ENCODE data around the gene FAM169A. TPM values are rescaled to one million over a fixed set of nuclear protein-coding genes. Genes with fewer than 3 reads are reported as not detected.

FAM169A gene
- total and polyA plus RNA-seq, 5 donors = 1.9 to 8.9 (median 7.7) TPM

- Histone ChIP-seq H3K4me3 (ENCODE audit: low read length) (no peak overlapping the region), H3K27me3 (ENCODE audit: control insufficient read depth, insufficient read depth) (no peaks in the 10 kb centered on the region), H3K27ac (ENCODE audit: low read length) (no peak overlapping the region), H3K9me3 (ENCODE audit: control insufficient read depth, low read length) (no peaks in the 10 kb centered on the region), H3K4me1 (ENCODE audit: control insufficient read depth, insufficient read depth, low read length) (no peaks in the 10 kb centered on the region)
- 86% methylated on average over 6 of the region's 6 CpGs for WGBS
- intact Hi-C loops (cut with DNase I) = no loop called here
- ATAC-seq = no peak
- DNase-seq = no peak
These were observed 27.0 kb downstream of the FAM169A start for GRCh38 chr5:74839229-74839628.

DNA sequence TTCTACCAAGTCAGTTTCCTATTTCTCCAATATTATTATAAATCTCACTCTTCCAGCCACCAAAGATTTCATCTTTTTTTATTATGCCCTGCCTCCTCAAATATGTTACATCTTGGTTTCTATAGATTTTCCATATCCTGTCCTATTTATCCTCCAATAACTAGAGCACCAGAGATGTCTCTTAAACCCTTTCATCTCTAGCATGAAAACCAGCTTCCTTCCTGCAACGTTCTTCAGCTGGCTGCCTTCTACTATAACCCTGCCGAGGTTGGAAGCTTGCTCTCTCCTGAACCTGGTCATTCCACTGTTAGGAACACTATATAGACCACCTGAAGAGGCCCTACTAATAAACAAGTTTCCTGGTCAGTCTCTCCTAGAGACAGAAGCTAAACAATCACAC, 27.9 kb downstream of the FAM169A start:
- no peaks in the 10 kb centered on the region for H3K27me3 ChIP-seq (ENCODE audit: control insufficient read depth, insufficient read depth)
- intact Hi-C loops (cut with DNase I) = no loop called here
- WGBS = 68% methylated on average over 2 of the region's 2 CpGs
- no peak for DNase-seq
- no peak overlapping the region for H3K4me3 ChIP-seq (ENCODE audit: low read length)
- ATAC-seq = no peak
- no peaks in the 10 kb centered on the region for H3K4me1 ChIP-seq (ENCODE audit: control insufficient read depth, insufficient read depth, low read length)
- H3K9me3 ChIP-seq (ENCODE audit: control insufficient read depth, low read length) = no peaks in the 10 kb centered on the region
- H3K27ac ChIP-seq (ENCODE audit: low read length) = no peak overlapping the region

DNA sequence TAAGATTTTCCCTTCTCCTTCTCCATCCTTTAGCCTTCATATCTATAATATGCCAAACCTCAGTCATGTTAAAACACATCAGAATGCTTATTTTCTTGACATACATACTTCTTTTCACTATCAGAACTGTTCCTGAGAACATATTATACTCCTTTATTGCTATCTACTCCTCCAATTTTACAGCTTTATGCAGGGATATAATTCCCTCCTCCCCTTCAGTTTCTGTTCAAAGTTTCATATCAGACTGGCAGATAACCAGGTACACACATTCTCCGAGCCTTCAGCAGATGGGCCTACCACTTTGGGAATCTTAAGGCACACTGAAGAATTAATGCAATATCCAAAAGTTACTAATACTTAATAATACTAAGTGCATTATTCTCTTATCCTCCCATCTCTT, 29.1 kb downstream of the FAM169A start:
- DNase-seq (no peak), ATAC-seq (no peak)
- no peaks in the 10 kb centered on the region for H3K4me1 ChIP-seq (ENCODE audit: control insufficient read depth, insufficient read depth, low read length)
- no peaks in the 10 kb centered on the region for H3K9me3 ChIP-seq (ENCODE audit: control insufficient read depth, low read length)
- intact Hi-C loops (cut with DNase I) = no loop called here
- H3K27ac ChIP-seq (ENCODE audit: low read length) = no peak overlapping the region
- no peaks in the 10 kb centered on the region for H3K27me3 ChIP-seq (ENCODE audit: control insufficient read depth, insufficient read depth)
- no peak overlapping the region for H3K4me3 ChIP-seq (ENCODE audit: low read length)
- 72% methylated on average over 1 of the region's 1 CpG for WGBS

DNA sequence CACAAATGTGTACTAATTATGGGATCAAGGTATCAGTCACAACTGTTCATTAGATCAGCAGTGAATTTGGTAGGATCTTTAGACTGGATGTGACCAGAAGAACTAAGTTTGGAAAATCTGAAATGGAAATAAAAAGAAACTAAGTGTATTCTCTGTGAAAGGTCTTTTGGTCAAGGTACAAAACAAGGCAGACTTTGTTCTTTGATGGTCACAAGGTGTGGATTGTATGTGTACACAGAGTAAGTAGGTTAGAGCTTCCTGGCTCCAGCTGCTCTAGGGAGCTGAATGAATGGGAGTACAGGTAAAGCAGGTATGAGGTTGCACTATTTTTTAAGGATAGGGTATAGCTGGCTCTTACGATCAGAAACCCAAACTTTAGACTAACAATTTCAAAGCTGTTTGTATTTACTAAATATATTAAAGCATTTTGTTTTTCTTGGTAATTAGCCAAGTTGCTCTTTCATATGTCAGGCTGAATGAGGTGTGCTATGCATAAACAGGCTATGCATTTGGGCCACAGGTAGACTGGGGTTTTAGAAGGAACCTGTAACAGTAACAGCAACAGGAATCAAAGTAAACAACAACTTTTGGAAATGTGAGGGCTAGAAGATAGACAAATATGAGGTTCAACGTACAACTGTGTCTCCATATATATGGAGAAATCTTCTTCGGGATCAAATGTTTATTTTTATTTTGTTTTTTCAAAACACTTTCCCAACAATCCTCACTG, 32.5 kb downstream of the FAM169A start:
- no peak for ATAC-seq
- Histone ChIP-seq H3K27me3 (ENCODE audit: control insufficient read depth, insufficient read depth) (no peaks in the 10 kb centered on the region), H3K4me1 (ENCODE audit: control insufficient read depth, insufficient read depth, low read length) (no peaks in the 10 kb centered on the region), H3K27ac (ENCODE audit: low read length) (no peak overlapping the region), H3K4me3 (ENCODE audit: low read length) (no peak overlapping the region), H3K9me3 (ENCODE audit: control insufficient read depth, low read length) (no peaks in the 10 kb centered on the region)
- DNase-seq = no peak
- WGBS = 89% methylated on average over 3 of the region's 3 CpGs
- intact Hi-C loops (cut with DNase I) = no loop called here

DNA sequence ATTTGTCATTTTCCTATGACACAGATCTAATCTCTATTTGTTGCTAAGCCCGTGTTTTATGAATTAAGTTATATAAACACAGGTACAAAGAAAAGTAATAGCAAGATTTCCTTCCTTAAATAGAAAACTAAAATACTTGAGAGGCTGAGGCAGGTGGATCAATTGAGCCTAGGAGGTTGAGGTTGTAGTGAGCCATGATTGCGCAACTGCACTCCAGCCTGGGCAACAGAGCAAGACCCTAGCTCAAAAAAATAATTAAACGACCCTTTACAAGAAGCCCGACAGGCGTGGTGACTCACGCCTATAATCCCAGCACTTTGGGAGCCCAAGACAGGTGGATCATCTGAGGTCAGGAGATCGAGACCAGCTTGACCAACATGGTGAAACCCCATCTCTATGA, 36.8 kb downstream of the FAM169A start:
- H3K27ac ChIP-seq (ENCODE audit: low read length) = no peak overlapping the region
- no peak for ATAC-seq

GRCh38 chr5:74822288-74822687, 43.9 kb downstream of the FAM169A start:
- WGBS = 95% methylated on average over 1 of the region's 1 CpG
- no peaks in the 10 kb centered on the region for H3K4me1 ChIP-seq (ENCODE audit: control insufficient read depth, insufficient read depth, low read length)

More for the DNA sequence above, 36.8 kb downstream of the FAM169A start:
- Histone ChIP-seq H3K9me3 (ENCODE audit: control insufficient read depth, low read length) (no peaks in the 10 kb centered on the region), H3K4me1 (ENCODE audit: control insufficient read depth, insufficient read depth, low read length) (no peaks in the 10 kb centered on the region), H3K27me3 (ENCODE audit: control insufficient read depth, insufficient read depth) (no peaks in the 10 kb centered on the region), H3K4me3 (ENCODE audit: low read length) (no peak overlapping the region)
- intact Hi-C loops (cut with DNase I) = no loop called here
- 90% methylated on average over 7 of the region's 7 CpGs for WGBS
- no peak for DNase-seq

DNA sequence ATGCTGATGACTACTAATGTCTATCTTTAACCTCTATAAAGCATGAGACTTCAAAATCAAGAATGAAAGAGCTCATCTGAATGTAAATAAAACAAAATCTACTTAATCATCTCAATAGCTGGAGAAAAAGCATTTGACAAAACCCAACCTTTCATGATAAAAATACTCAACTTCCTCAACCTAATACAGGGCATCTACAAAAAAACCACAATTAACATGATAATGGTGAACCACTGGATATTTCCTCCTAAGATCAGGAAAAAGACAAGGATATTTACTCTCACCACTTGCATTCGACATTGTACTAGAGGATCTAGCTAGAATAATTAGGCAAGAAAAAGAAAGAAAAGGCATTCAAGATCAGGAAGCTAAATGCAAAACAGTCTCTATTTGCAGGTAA, 49.3 kb downstream of the FAM169A start:
- Histone ChIP-seq H3K9me3 (ENCODE audit: control insufficient read depth, low read length) (no peaks in the 10 kb centered on the region), H3K4me3 (ENCODE audit: low read length) (no peak overlapping the region), H3K27me3 (ENCODE audit: control insufficient read depth, insufficient read depth) (no peaks in the 10 kb centered on the region), H3K4me1 (ENCODE audit: control insufficient read depth, insufficient read depth, low read length) (no peaks in the 10 kb centered on the region), H3K27ac (ENCODE audit: low read length) (no peak overlapping the region)
- WGBS = 46% methylated on average over 1 of the region's 1 CpG
- intact Hi-C loops (cut with DNase I) = no loop called here
- ATAC-seq = no peak
- DNase-seq = no peak

More at GRCh38 chr5:74822288-74822687, 43.9 kb downstream of the FAM169A start:
- ATAC-seq (no peak), DNase-seq (no peak)
- Histone ChIP-seq H3K27ac (ENCODE audit: low read length) (no peak overlapping the region), H3K4me3 (ENCODE audit: low read length) (no peak overlapping the region), H3K9me3 (ENCODE audit: control insufficient read depth, low read length) (no peaks in the 10 kb centered on the region), H3K27me3 (ENCODE audit: control insufficient read depth, insufficient read depth) (no peaks in the 10 kb centered on the region)
- intact Hi-C loops (cut with DNase I) = no loop called here

DNA sequence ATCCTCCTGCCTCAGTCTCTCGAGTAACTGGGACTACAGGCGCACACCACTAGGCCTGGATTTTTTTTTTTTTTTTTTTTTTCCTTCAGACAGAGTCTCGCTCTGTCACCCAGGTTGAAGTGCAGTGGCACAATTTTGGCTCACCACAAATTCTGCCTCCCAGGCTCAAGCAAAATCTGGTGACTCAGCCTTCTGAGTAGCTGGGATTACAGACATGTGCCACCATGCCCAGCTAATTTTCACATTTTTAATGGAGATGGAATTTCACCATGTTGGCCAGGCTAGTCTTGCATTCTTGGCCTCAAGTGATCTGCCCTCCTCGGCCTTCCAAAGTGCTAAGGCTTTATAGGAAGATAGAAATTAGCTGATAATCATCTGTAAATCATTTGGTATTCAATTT, 55.3 kb downstream of the FAM169A start:
- WGBS = 88% methylated on average over 4 of the region's 4 CpGs
- Histone ChIP-seq H3K9me3 (ENCODE audit: control insufficient read depth, low read length) (no peaks in the 10 kb centered on the region), H3K4me1 (ENCODE audit: control insufficient read depth, insufficient read depth, low read length) (no peaks in the 10 kb centered on the region), H3K27me3 (ENCODE audit: control insufficient read depth, insufficient read depth) (no peaks in the 10 kb centered on the region), H3K27ac (ENCODE audit: low read length) (no peak overlapping the region), H3K4me3 (ENCODE audit: low read length) (no peak overlapping the region)
- no peak for DNase-seq
- intact Hi-C loops (cut with DNase I) = no loop called here
- no peak for ATAC-seq

GRCh38 chr5:74801941-74802340, 64.2 kb downstream of the FAM169A start:
- no peak for ATAC-seq
- H3K27me3 ChIP-seq (ENCODE audit: control insufficient read depth, insufficient read depth) = no peaks in the 10 kb centered on the region
- no peak overlapping the region for H3K27ac ChIP-seq (ENCODE audit: low read length)
- H3K9me3 ChIP-seq (ENCODE audit: control insufficient read depth, low read length) = no peaks in the 10 kb centered on the region
- intact Hi-C loops (cut with DNase I) = no loop called here
- DNase-seq = no peak
- H3K4me1 ChIP-seq (ENCODE audit: control insufficient read depth, insufficient read depth, low read length) = no peaks in the 10 kb centered on the region
- 51% methylated on average over 1 of the region's 1 CpG for WGBS
- H3K4me3 ChIP-seq (ENCODE audit: low read length) = no peak overlapping the region

GRCh38 chr5:74801197-74801596, 65.0 kb downstream of the FAM169A start:
- H3K9me3 ChIP-seq (ENCODE audit: control insufficient read depth, low read length) = no peaks in the 10 kb centered on the region
- no peaks in the 10 kb centered on the region for H3K27me3 ChIP-seq (ENCODE audit: control insufficient read depth, insufficient read depth)
- 72% methylated on average over 3 of the region's 3 CpGs for WGBS
- H3K4me1 ChIP-seq (ENCODE audit: control insufficient read depth, insufficient read depth, low read length) = no peaks in the 10 kb centered on the region
- no peak for DNase-seq
- ATAC-seq = no peak
- no peak overlapping the region for H3K4me3 ChIP-seq (ENCODE audit: low read length)
- no peak overlapping the region for H3K27ac ChIP-seq (ENCODE audit: low read length)
- intact Hi-C loops (cut with DNase I) = no loop called here

GRCh38 chr5:74798977-74799911, 66.9 kb downstream of the FAM169A start:
- Histone ChIP-seq H3K27ac (ENCODE audit: low read length) (no peak overlapping the region), H3K9me3 (ENCODE audit: control insufficient read depth, low read length) (no peaks in the 10 kb centered on the region), H3K4me3 (ENCODE audit: low read length) (no peak overlapping the region), H3K4me1 (ENCODE audit: control insufficient read depth, insufficient read depth, low read length) (no peaks in the 10 kb centered on the region), H3K27me3 (ENCODE audit: control insufficient read depth, insufficient read depth) (no peaks in the 10 kb centered on the region)
- DNase-seq (no peak), ATAC-seq (no peak)
- WGBS = 87% methylated on average over 21 of the region's 21 CpGs
- intact Hi-C loops (cut with DNase I) = no loop called here
